Esophagus (tissue), 2 donors: ENCODE data around the gene DDX47. TPM values are rescaled to one million over a fixed set of nuclear protein-coding genes. Genes with fewer than 3 reads are reported as not detected.

ENCODE experiments used
- H3K27ac ChIP-seq, 2 donors: one replicate each; pipeline ENCODE4 v1.5.1; 2013; ENCODE audit warnings: low read depth in 2 of 2, mild to moderate bottlenecking in 2 of 2, inconsistent platforms in 1 of 2, low read length in 1 of 2, moderate library complexity in 1 of 2
- H3K27me3 ChIP-seq, 2 donors: one replicate each; pipeline ENCODE4 v1.6.1; 2013; ENCODE audit warnings: low read length in 2 of 2, control low read depth in 1 of 2, mild to moderate bottlenecking in 1 of 2; ENCODE audit not compliant: insufficient read depth in 2 of 2, control insufficient read depth in 1 of 2
- H3K36me3 ChIP-seq, 2 donors: one replicate each; pipeline ENCODE4 v1.6.1; 2013; ENCODE audit warnings: low read length in 1 of 2; ENCODE audit not compliant: control insufficient read depth in 2 of 2, insufficient read depth in 2 of 2
- H3K4me1 ChIP-seq, 2 donors: one replicate each; pipeline ENCODE4 v1.6.1; 2013; ENCODE audit warnings: low read length in 1 of 2; ENCODE audit not compliant: control insufficient read depth in 2 of 2, insufficient read depth in 2 of 2
- H3K4me3 ChIP-seq, 2 donors: one replicate each; pipeline ENCODE4 v1.5.1; 2013; ENCODE audit warnings: low read length in 2 of 2, mild to moderate bottlenecking in 2 of 2, low read depth in 1 of 2, moderate library complexity in 1 of 2
- H3K9me3 ChIP-seq, 2 donors: one replicate each; pipeline ENCODE4 v1.6.1; 2013; ENCODE audit warnings: mild to moderate bottlenecking in 2 of 2, low read depth in 1 of 2, low read length in 1 of 2, moderate library complexity in 1 of 2; ENCODE audit not compliant: control insufficient read depth in 2 of 2, insufficient read depth in 1 of 2
- WGBS, 2 donors: extraction: QIAGEN DNeasy Blood & Tissue Kit; methylation state at CpG; one replicate each; pipeline ENCODE4 v1.1.7; 2013; 5-methylcytosine and 5-hydroxymethylcytosine counted together
- polyA plus RNA-seq, 2 donors: library from polyadenylated mRNA; stranded (reverse); fragments of 200-250 nt; gene quantifications; one replicate each; pipeline ENCODE4 v1.2.3, GENCODE V29; 2013
- donor health status: healthy with polysubstance abuse.
- donor health status: Bipolar disorder and iron deficiency.

The DDX47 gene
- 10 to 100 TPM; 17.7 to 33.4 TPM for polyA plus RNA-seq

- 1 to 2% methylated on average over 35 of the region's 35 CpGs for WGBS, 2 donors
Measured at GRCh38 chr12:12813120-12814101, at the start of gene DDX47. Gene DDX47 (plus strand): TSS chr12:12813346. CDS start chr12:12813368, 22 bp downstream.

GRCh38 chr12:12764824-12765223 lies 48.3 kb upstream of the DDX47 start:
- Histone ChIP-seq H3K27me3 (no peaks in the 10 kb centered on the region), H3K4me3 (no peak overlapping the region), H3K4me1 (no peaks in the 10 kb centered on the region), H3K9me3 (no peaks in the 10 kb centered on the region), H3K27ac (no peak overlapping the region), H3K36me3 (no peaks in the 10 kb centered on the region)

More at GRCh38 chr12:12813120-12814101, at the start of gene DDX47:
- no peaks in the 10 kb centered on the region for H3K27me3 ChIP-seq
- H3K4me3 ChIP-seq: peak within 1 kb of the TSS; percentile 81 to 97
- no peaks in the 10 kb centered on the region for H3K4me1 ChIP-seq
- H3K9me3 ChIP-seq: no peaks in the 10 kb centered on the region
- peak within 1 kb of the TSS; percentile 69 to 72 for H3K27ac ChIP-seq
- H3K36me3 ChIP-seq: no peaks in the 10 kb centered on the region

GRCh38 chr12:12770262-12770661 lies 42.9 kb upstream of the DDX47 start:
- no peak overlapping the region for H3K4me3 ChIP-seq
- 92 to 98% methylated on average over 6 of the region's 6 CpGs for WGBS, 2 donors
- no peak overlapping the region for H3K27ac ChIP-seq
- no peaks in the 10 kb centered on the region for H3K27me3 ChIP-seq
- H3K4me1 ChIP-seq: no peaks in the 10 kb centered on the region
- no peaks in the 10 kb centered on the region for H3K9me3 ChIP-seq
- H3K36me3 ChIP-seq: no peaks in the 10 kb centered on the region

- 87 to 88% methylated on average over 3 of the region's 3 CpGs for WGBS, 2 donors
- Histone ChIP-seq H3K27ac (no peak overlapping the region), H3K27me3 (no peaks in the 10 kb centered on the region)
Measured at GRCh38 chr12:12774791-12775190, 38.4 kb upstream of the DDX47 start.

GRCh38 chr12:12776261-12776660 lies 36.9 kb upstream of the DDX47 start:
- Histone ChIP-seq H3K4me1 (no peaks in the 10 kb centered on the region), H3K36me3 (no peaks in the 10 kb centered on the region), H3K27me3 (no peaks in the 10 kb centered on the region), H3K27ac (no peak overlapping the region), H3K4me3 (no peak overlapping the region), H3K9me3 (no peaks in the 10 kb centered on the region)
- 42 to 51% methylated on average over 5 of the region's 5 CpGs for WGBS, 2 donors

More at GRCh38 chr12:12774791-12775190, 38.4 kb upstream of the DDX47 start:
- H3K4me1 ChIP-seq: no peaks in the 10 kb centered on the region
- no peaks in the 10 kb centered on the region for H3K36me3 ChIP-seq
- no peak overlapping the region for H3K4me3 ChIP-seq
- no peaks in the 10 kb centered on the region for H3K9me3 ChIP-seq

- H3K27me3 ChIP-seq: no peaks in the 10 kb centered on the region
- H3K4me1 ChIP-seq: no peaks in the 10 kb centered on the region
- no peaks in the 10 kb centered on the region for H3K9me3 ChIP-seq
- no peak overlapping the region for H3K4me3 ChIP-seq
- 86 to 88% methylated on average over 3 of the region's 3 CpGs for WGBS, 2 donors
- H3K27ac ChIP-seq: no peak overlapping the region
- no peaks in the 10 kb centered on the region for H3K36me3 ChIP-seq
Measured at GRCh38 chr12:12777092-12777491, 36.1 kb upstream of the DDX47 start.

GRCh38 chr12:12779007-12779406 lies 34.1 kb upstream of the DDX47 start:
- Histone ChIP-seq H3K36me3 (no peaks in the 10 kb centered on the region), H3K4me3 (no peak overlapping the region), H3K27ac (no peak overlapping the region), H3K4me1 (no peaks in the 10 kb centered on the region), H3K27me3 (no peaks in the 10 kb centered on the region), H3K9me3 (no peaks in the 10 kb centered on the region)
- WGBS, 2 donors: 89 to 90% methylated on average over 2 of the region's 2 CpGs

- no peak overlapping the region for H3K27ac ChIP-seq
- no peaks in the 10 kb centered on the region for H3K36me3 ChIP-seq
- H3K9me3 ChIP-seq: no peaks in the 10 kb centered on the region
- WGBS, 2 donors: 10 to 13% methylated on average over 3 of the region's 3 CpGs
- H3K4me1 ChIP-seq: no peaks in the 10 kb centered on the region
- no peak overlapping the region for H3K4me3 ChIP-seq
- no peaks in the 10 kb centered on the region for H3K27me3 ChIP-seq
Measured at GRCh38 chr12:12779529-12779928, 33.6 kb upstream of the DDX47 start.

- WGBS, 2 donors: 95 to 98% methylated on average over 2 of the region's 2 CpGs
- no peak overlapping the region for H3K27ac ChIP-seq
- no peak overlapping the region for H3K4me3 ChIP-seq
Measured at GRCh38 chr12:12784116-12784515, 29.0 kb upstream of the DDX47 start.

More at GRCh38 chr12:12784116-12784515, 29.0 kb upstream of the DDX47 start:
- Histone ChIP-seq H3K4me1 (peaks cover 0 to 6% of the 10 kb centered on the region in 2 donors), H3K9me3 (no peaks in the 10 kb centered on the region), H3K36me3 (no peaks in the 10 kb centered on the region), H3K27me3 (no peaks in the 10 kb centered on the region)
